T-helper 2 cell treated with Interferon-gamma antibody and Interleukin-4, amounts not matched to agents 5 μg/mL and 100 μg/mL, for 36 hours (primary cell): ENCODE measurements around the gene SEPTIN8.

Source experiments
- DNase-seq: peaks from one replicate; pipeline ENCODE4 v3.0.0; 2021; ENCODE audit warnings: low spot score
- H3K27ac Mint-ChIP-seq: one replicate; pipeline ENCODE4 v1.8.0; 2021; ENCODE audit warnings: mild to moderate bottlenecking, mixed read lengths
- H3K27me3 Mint-ChIP-seq: one replicate; pipeline ENCODE4 v1.8.0; 2021; ENCODE audit warnings: low read depth, mixed read lengths
- H3K36me3 Mint-ChIP-seq: one replicate; pipeline ENCODE4 v1.8.0; 2021; ENCODE audit warnings: low read depth, mixed read lengths
- H3K4me1 Mint-ChIP-seq: one replicate; pipeline ENCODE4 v1.8.0; 2021; ENCODE audit warnings: low read depth, mixed read lengths
- H3K4me3 Mint-ChIP-seq: one replicate; pipeline ENCODE4 v1.8.0; 2022; ENCODE audit warnings: mild to moderate bottlenecking, moderate library complexity, mixed read lengths
- H3K9me3 Mint-ChIP-seq: one replicate; pipeline ENCODE4 v1.8.0; 2021; ENCODE audit warnings: mixed read lengths

SEPTIN8 gene, protein sequence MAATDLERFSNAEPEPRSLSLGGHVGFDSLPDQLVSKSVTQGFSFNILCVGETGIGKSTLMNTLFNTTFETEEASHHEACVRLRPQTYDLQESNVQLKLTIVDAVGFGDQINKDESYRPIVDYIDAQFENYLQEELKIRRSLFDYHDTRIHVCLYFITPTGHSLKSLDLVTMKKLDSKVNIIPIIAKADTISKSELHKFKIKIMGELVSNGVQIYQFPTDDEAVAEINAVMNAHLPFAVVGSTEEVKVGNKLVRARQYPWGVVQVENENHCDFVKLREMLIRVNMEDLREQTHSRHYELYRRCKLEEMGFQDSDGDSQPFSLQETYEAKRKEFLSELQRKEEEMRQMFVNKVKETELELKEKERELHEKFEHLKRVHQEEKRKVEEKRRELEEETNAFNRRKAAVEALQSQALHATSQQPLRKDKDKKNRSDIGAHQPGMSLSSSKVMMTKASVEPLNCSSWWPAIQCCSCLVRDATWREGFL

DNA sequence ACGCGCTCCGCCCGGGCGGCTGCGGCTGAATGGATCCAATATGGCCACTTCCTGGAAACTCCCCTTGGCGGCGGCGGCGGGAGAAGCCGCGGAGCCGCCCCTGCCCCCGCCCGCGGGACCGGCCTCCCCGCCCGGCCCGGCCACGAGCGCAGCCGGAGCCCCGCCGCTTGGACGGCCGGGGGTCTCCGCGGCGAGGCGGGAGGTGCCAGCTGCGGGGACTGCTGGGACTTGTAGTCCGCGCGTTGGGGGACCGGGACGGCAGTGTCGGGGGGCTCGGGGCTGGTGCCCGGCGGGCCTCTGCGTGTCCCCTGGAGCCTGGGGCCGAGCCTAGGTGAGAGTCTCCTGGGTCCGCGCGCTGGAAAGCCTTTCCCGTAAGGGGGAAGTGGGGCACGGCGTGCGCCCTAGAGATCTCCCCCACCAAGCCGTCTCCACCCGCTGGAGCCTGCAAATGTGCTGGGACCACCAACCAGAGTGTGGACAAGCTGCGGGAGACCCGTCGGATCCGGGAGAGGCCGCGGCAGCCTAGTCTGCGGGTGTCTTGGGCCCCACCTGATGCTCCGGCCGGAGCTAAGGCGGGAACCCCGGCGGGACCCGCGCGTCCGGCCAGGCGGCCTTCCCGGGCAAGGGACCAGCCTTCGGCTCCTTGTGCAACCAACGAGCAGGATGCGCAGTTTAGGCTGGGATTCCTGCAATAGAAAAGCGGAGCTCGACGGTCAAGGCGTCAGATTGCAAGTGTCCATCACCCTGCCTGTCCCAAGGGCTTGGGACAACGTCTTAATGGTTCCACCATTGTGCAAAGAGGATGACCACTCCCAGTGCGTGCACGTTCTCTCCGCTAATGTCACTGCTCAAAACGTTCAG, at the start of gene SEPTIN8:
Gene SEPTIN8, minus strand, starts transcription at position 31 of the 861 bp plus-strand sequence. CDS start 102 bp downstream, outside the sequence.
- peak; percentile 57 for DNase-seq
- Mint-ChIP-seq H3K36me3 (no peaks in the 10 kb centered on the region), H3K27me3 (peaks cover 66% of the 10 kb centered on the region), H3K4me3 (peak within 1 kb of the TSS; percentile 80), H3K4me1 (peaks cover 28% of the 10 kb centered on the region), H3K9me3 (no peaks in the 10 kb centered on the region), H3K27ac (peak within 1 kb of the TSS; percentile 60)

DNA sequence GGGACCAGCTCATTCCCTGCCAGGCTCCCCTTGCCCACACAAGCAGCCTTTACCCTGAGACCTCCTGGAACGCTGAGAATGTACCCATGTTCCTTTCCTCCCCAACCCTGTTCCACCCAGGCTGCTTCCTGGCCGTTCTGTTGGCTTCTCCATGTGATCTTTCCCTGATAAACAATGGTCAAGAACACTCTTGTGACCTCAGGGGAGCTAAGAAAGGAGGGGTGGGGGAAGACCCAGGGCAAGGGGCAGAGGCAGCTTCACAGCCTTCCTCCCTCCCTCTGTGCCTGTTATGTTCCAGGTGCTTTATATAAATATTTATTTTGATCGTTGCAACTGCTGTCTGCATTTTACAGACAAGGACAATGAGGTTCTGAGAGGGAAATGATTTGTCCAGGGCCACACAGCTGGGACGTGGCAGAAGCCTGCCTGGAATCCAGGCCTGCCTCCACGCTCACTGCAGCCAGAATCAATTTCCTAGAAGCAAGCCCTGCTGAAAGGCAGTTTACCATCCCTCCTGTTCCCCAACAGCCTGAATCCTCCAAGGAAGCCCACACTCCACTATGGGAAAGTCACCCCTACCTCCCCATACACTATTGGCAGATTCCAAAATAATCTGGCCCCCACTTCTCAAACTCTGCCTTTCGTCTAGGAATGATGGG, 49.5 kb upstream of the SEPTIN8 start:
- no peaks in the 10 kb centered on the region for H3K9me3 Mint-ChIP-seq
- peaks cover 15% of the 10 kb centered on the region for H3K4me1 Mint-ChIP-seq
- H3K4me3 Mint-ChIP-seq: peak overlapping the region; percentile 28
- DNase-seq: no peak
- H3K27me3 Mint-ChIP-seq: peaks cover 68% of the 10 kb centered on the region
- no peak overlapping the region for H3K27ac Mint-ChIP-seq
- H3K36me3 Mint-ChIP-seq: no peaks in the 10 kb centered on the region

DNA sequence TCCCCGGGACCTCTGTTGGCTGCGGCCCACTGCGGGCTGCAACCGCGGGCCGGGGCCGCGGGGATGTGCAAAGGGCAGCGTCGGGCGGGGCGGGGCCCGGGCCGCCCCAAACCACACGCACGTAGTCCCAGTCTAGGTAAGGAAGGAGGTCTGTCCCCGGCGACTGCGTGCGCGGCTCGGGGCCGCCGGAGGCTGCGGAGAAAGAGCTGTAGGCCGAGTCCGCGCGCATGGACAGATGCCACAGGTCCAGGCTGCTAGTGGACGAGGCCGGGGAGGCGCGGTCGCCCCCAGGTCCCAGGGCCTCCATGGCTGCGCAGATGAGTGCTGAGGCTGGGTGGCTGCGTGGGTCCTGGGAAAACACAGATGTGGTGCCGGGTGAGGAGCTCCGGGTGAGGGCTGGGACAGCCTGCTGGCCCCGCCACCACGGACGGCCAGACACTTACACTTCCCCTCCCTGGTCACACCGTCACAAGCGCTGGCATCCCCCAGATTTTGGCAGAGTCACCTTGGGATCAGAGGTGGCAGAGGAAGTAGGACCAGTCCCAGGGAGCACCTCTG, 48.9 kb upstream of the SEPTIN8 start:
- Mint-ChIP-seq H3K36me3 (no peaks in the 10 kb centered on the region), H3K4me1 (peaks cover 9% of the 10 kb centered on the region), H3K9me3 (no peaks in the 10 kb centered on the region), H3K27me3 (peaks cover 65% of the 10 kb centered on the region), H3K27ac (no peak overlapping the region), H3K4me3 (peak overlapping the region; percentile 27)
- DNase-seq: peak; percentile 36

DNA sequence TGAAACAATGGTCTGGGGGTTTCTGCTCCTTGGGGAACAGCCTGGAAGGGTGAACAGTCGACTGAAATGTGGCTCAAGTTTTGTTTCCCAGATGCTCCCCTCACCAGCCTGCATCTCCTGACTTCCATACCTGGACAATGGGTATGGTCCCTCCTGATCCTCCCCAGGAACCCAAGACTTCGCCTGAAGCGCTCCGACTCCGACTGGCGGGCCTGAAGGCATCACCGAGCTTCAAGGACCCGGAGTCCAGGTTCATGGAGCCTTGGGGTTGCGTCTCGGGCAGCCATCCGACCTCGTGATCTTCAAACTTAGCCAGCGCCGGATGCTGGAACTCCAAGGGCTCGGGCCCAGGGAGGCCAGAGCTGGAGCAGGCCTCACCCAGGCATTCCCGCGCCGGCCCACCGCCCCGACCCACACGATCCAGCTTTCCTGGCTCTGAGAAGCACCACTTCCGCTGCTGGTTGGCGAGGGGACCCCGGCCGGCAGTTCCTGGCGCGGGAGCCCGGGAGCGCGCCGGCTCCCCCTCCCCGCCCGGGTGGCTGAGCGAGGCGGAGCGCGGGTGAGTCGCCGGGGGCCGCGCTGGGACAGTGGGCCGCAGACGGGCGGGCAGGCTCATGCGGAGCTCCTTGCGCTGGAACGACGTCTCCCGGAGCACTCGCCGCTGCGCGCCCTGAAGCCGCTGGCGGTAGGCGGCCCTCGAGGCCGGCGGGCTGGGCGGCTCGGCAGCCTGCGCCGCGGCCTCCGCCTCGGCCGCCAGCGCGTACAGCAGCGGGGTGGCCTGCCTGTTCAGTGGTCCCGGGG, 48.2 kb upstream of the SEPTIN8 start:
- H3K27ac Mint-ChIP-seq: no peak overlapping the region
- no peaks in the 10 kb centered on the region for H3K9me3 Mint-ChIP-seq
- peaks cover 10% of the 10 kb centered on the region for H3K4me1 Mint-ChIP-seq
- peak overlapping the region; percentile 15 for H3K4me3 Mint-ChIP-seq
- H3K27me3 Mint-ChIP-seq: peaks cover 65% of the 10 kb centered on the region
- H3K36me3 Mint-ChIP-seq: no peaks in the 10 kb centered on the region
- DNase-seq: no peak

DNA sequence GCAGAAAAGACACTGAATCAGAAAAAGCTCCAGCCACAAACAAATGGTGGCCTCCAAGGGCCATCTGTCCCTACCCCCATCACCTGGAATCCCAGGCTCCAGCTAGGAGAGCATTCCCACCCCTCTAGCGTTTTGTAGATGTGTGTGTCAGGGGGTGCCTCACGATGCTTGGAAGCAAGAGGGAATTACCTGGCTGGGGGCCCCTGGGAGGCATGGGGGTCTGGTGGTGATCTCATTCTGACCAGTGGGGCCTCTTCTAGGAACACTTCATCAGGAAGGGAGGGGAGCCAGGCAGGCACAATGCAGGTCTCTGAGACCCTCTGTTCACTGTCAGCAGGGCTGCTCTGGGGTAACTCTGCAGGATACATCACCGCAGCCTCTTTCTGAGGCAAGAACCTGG, 47.4 kb upstream of the SEPTIN8 start:
- H3K4me3 Mint-ChIP-seq: peak overlapping the region; percentile 13

DNA sequence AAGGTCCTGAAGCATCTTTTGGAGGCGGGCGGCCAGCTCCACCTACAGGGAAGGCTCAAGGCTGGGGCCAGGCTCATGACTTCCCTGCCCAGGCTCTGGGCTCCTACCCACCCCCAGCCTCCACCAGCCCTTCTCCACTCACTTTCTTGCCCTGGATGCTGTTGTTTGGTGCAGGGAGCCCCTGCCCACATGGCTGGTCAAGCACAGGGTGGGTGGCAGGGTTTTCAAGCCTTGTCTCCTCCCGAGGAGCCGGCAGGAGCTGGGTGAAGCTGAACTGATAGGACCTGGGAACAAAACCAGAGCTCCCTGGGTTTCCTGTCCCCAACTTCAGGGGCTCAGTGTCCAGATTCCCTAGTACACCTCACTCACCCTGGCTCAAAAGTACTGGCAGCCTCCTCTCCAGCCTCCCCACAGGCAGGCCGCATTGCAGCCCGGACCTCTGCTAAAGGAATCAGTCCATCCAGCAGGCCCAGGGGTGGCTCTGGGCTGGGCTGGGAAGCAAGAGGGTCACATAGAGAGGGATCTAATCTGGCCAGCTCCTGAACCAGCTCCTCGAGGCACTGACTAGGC, 46.5 kb upstream of the SEPTIN8 start:
- H3K36me3 Mint-ChIP-seq: no peaks in the 10 kb centered on the region
- no peaks in the 10 kb centered on the region for H3K9me3 Mint-ChIP-seq
- no peak overlapping the region for H3K4me3 Mint-ChIP-seq
- no peak overlapping the region for H3K27ac Mint-ChIP-seq
- no peak for DNase-seq
- H3K27me3 Mint-ChIP-seq: peaks cover 64% of the 10 kb centered on the region
- peaks cover 16% of the 10 kb centered on the region for H3K4me1 Mint-ChIP-seq

More for the DNA sequence above, 47.4 kb upstream of the SEPTIN8 start:
- Mint-ChIP-seq H3K27ac (no peak overlapping the region), H3K4me1 (peaks cover 14% of the 10 kb centered on the region), H3K27me3 (peaks cover 63% of the 10 kb centered on the region), H3K9me3 (no peaks in the 10 kb centered on the region), H3K36me3 (no peaks in the 10 kb centered on the region)
- no peak for DNase-seq

DNA sequence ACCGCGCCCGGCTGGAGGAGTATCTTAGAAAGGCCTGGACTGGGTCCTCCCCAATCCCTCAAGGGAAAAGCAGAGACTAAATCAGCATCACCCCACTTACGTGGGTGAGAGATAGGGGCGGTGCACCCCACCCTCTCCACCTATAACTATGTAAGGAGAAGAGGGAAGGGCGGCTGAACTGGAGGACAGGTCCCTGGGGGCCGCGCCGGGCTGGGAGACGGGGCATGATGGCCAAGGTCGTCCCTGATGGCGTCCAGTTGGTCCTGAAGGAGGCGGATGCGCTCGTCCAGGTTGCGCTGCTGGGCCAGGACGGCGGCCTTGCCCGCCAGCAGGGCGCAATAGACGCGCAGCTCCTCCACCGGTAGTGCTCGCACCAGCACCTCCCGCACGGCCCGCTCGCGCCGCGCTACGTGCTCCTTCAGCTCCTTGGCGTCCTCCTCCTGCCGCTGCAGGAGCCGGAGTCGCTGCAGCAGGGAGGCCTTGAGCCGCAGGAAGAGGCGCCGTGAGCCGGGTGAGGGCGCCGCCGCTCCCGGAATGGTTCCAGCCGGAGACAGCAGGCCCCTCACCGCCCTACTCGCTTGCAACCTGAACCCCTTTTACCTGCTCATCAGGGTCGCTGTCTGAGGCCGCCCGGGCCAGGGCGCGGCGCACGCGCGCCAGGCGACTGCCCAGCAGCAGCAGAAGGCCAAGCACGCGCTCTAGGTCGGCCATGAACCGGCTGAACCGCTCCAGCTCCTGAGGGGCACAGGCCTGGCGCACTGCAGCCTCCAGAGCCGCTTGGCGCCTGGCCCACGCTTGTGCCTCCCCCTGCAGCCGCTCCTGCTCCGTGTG, 45.8 kb upstream of the SEPTIN8 start:
- Mint-ChIP-seq H3K27me3 (peaks cover 61% of the 10 kb centered on the region), H3K4me1 (peaks cover 15% of the 10 kb centered on the region), H3K27ac (no peak overlapping the region), H3K36me3 (no peaks in the 10 kb centered on the region), H3K4me3 (peak overlapping the region; percentile 34), H3K9me3 (no peaks in the 10 kb centered on the region)
- no peak for DNase-seq

DNA sequence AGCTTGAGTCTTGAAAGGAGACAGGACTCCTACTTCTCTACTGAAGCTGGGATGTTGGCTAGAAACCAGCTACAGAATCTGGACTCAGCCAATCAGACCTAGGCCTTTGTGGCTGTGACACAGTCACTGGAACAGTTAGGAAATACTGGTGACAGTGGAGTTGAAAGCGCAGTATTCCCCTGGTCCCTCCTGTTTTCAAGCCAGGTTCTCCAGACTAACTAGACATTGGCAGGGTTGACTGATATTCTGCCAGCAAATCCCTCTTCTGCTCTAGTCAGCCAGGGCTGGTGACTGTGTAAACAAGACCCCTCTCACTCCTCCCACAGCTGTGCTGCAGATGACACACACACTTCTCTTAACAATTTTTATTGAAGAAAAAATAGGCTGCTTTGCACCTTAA, 44.8 kb upstream of the SEPTIN8 start:
- H3K4me1 Mint-ChIP-seq: peaks cover 11% of the 10 kb centered on the region
- H3K4me3 Mint-ChIP-seq: no peak overlapping the region
- H3K36me3 Mint-ChIP-seq: no peaks in the 10 kb centered on the region
- no peak for DNase-seq
- no peak overlapping the region for H3K27ac Mint-ChIP-seq
- no peaks in the 10 kb centered on the region for H3K9me3 Mint-ChIP-seq
- H3K27me3 Mint-ChIP-seq: peaks cover 59% of the 10 kb centered on the region

DNA sequence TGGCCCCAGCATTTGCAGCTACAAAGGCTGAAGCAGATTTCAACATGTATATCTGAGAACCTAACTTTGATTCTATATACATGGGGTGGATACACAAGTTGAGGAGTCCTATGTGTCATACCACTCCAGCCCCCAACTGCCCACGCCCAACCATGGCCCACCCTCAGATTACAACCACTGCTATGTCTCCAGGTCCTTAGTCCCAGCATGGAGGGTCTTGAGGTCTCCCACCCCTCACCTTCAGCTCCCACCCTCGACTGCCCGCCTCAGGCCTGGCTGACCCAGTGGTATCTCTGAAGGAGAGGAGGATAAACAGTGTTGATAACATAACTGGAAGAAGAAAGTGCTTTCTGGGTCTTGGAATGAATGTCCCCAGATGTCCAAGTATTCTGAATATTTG, 44.3 kb upstream of the SEPTIN8 start:
- H3K4me3 Mint-ChIP-seq: no peak overlapping the region
- no peaks in the 10 kb centered on the region for H3K9me3 Mint-ChIP-seq
- no peak overlapping the region for H3K27ac Mint-ChIP-seq
- H3K36me3 Mint-ChIP-seq: no peaks in the 10 kb centered on the region
- peaks cover 57% of the 10 kb centered on the region for H3K27me3 Mint-ChIP-seq
- DNase-seq: no peak
- peaks cover 10% of the 10 kb centered on the region for H3K4me1 Mint-ChIP-seq

DNA sequence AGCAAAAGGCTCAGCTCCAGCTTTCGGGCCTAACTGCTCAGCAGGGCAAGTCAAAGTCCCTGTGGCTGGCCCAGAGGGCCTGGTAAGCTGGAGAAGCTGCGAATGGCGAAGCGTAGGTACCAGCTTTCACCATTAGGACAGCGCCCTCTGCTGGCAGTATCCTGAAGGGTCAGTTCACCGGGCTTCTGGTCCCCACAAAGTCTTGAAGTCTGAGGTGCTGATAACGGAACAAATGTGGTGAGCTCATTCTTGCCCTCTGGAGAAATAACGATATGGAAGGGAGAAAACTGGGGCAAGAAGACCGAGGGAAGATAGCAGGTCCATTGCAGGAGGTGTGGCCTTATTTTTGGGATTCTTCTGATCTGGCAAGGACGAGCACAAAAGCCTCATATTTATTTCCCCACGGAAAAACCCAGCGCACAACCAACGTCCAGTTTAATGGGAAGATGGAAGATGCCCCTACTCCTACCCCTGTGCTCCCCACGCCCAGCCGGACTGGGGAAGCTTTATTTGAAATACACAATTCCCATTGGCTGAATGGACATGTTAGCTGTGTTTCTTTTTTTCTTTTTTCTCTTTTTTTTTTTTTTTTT, 43.2 kb upstream of the SEPTIN8 start:
- peaks cover 7% of the 10 kb centered on the region for H3K4me1 Mint-ChIP-seq
- peaks cover 57% of the 10 kb centered on the region for H3K27me3 Mint-ChIP-seq
- H3K27ac Mint-ChIP-seq: no peak overlapping the region
- peak; percentile 82 for DNase-seq
- no peaks in the 10 kb centered on the region for H3K9me3 Mint-ChIP-seq
- H3K36me3 Mint-ChIP-seq: no peaks in the 10 kb centered on the region
- H3K4me3 Mint-ChIP-seq: no peak overlapping the region

DNA sequence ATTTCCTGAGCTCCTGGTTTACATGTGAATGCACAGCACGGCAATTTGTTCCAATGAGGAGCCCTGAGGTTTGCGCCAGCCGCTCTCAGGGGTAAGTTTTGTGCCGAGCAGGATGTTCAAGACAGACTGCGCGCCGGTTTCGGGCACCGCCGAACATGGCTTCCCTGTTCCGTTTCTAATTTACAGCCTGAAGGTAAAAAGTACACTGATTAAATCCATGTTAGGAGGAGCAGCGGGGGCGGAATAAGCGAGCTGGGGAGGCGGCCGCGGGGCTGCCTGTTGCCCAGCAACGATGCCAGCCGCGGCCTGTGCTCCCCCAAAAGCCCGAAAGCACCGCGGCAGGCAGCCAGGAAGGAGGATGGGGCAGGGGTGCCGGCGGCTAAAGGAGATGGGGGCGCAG, 42.4 kb upstream of the SEPTIN8 start:
- peaks cover 7% of the 10 kb centered on the region for H3K4me1 Mint-ChIP-seq
- DNase-seq: no peak
- H3K27ac Mint-ChIP-seq: no peak overlapping the region
- no peaks in the 10 kb centered on the region for H3K9me3 Mint-ChIP-seq
- peaks cover 55% of the 10 kb centered on the region for H3K27me3 Mint-ChIP-seq
- H3K4me3 Mint-ChIP-seq: peak overlapping the region; percentile 35
- H3K36me3 Mint-ChIP-seq: no peaks in the 10 kb centered on the region

DNA sequence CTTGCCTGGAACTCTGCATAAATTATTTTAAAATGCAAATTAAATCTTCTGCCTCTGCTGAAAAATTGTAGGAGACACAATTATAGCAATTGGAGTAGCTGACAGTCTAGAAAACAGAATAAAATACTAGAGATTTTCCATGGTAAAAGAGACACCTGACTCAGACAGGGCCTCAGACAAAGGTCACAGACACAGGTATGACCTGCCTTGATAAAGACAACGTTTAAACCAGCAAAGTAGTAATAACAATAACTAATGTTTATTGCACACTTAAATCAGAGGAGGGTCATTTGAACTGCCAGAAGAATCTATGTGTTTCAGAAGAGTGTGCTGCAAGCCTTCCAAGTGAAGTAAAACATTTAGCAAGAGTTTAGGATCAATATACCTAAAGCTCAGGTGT, 40.0 kb upstream of the SEPTIN8 start:
- peaks cover 16% of the 10 kb centered on the region for H3K4me1 Mint-ChIP-seq
- peaks cover 56% of the 10 kb centered on the region for H3K27me3 Mint-ChIP-seq
- H3K4me3 Mint-ChIP-seq: no peak overlapping the region
- no peaks in the 10 kb centered on the region for H3K9me3 Mint-ChIP-seq
- no peak overlapping the region for H3K27ac Mint-ChIP-seq
- DNase-seq: no peak
- H3K36me3 Mint-ChIP-seq: no peaks in the 10 kb centered on the region
